ENCODE results near the gene TMEM221.

DNA sequence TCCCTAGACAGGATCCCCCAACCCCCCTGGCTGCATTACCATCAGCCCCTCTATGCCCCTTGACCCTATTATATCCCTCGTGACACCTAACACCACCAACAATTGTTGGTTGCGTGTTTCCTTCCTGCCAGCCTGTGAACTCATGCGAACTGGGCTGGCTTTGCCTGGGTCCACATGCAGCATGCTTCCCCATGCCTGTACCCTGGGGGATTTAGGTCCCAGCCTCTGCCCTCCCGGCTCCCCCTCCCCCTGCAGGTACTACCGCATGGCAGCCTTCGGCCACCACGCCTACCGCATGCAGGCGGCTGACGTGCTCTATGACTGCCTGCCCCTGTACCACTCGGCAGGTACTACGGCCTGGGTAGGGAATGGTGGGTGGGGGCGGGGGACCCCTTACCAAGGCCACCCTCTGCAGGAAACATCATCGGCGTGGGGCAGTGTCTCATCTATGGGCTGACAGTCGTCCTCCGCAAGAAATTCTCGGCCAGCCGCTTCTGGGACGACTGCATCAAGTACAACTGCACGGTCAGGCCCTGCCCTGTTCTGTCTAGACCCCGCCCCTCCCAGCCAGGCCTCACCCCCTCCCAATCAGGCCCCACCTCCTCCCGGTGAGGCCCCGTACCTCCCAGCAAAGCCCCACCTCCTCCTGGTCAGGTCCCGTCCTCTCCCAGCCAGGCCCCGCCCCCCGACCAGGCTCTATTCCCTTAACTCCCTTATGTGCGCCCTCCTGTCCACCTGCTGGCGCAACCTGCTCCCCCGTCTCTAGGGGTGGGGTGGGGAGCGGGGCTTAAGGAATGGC lies 40.3 kb upstream of the TMEM221 start:
- TF ChIP-seq POLR2AphosphoS5 (IDR thresholded peaks at IDR 0.05; ENCODE audit: low read length) (no peak), TBL1XR1 (IDR thresholded peaks at IDR 0.05; ENCODE audit: low read depth, low read length) (no peak), CREM (IDR thresholded peaks at IDR 0.05; ENCODE audit: low read depth) (no peak)
- TF ChIP-seq, protein P1, sequence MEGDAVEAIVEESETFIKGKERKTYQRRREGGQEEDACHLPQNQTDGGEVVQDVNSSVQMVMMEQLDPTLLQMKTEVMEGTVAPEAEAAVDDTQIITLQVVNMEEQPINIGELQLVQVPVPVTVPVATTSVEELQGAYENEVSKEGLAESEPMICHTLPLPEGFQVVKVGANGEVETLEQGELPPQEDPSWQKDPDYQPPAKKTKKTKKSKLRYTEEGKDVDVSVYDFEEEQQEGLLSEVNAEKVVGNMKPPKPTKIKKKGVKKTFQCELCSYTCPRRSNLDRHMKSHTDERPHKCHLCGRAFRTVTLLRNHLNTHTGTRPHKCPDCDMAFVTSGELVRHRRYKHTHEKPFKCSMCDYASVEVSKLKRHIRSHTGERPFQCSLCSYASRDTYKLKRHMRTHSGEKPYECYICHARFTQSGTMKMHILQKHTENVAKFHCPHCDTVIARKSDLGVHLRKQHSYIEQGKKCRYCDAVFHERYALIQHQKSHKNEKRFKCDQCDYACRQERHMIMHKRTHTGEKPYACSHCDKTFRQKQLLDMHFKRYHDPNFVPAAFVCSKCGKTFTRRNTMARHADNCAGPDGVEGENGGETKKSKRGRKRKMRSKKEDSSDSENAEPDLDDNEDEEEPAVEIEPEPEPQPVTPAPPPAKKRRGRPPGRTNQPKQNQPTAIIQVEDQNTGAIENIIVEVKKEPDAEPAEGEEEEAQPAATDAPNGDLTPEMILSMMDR (IDR thresholded peaks at IDR 0.05 in 2 of 3, conservative IDR thresholded peaks at IDR 0.05 in 1 of 3; ENCODE audit: control insufficient read depth in 2 of 3, extremely low read depth in 1 of 3, insufficient read depth in 1 of 3, low read depth in 3 of 3, low read length in 3 of 3) = peak; percentile 20 to 47 (median 26); a peak in 4 of 6 replicates
- TF ChIP-seq, protein P2, sequence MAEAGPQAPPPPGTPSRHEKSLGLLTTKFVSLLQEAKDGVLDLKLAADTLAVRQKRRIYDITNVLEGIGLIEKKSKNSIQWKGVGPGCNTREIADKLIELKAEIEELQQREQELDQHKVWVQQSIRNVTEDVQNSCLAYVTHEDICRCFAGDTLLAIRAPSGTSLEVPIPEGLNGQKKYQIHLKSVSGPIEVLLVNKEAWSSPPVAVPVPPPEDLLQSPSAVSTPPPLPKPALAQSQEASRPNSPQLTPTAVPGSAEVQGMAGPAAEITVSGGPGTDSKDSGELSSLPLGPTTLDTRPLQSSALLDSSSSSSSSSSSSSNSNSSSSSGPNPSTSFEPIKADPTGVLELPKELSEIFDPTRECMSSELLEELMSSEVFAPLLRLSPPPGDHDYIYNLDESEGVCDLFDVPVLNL (IDR thresholded peaks at IDR 0.05; ENCODE audit: low read depth, low read length) = no peak
